Activated CD4-positive, alpha-beta T cell treated with anti-CD3 and anti-CD28 coated beads, Interleukin-2, Interleukin-4, amounts not matched to agents 100 ng/mL and 50 ng/mL, durations not matched to agents 16 hours and 8 hours (primary cell): ENCODE results near the gene CPNE8.

Source experiments
- DNase-seq: peaks from one replicate; pipeline ENCODE4 v3.0.0-alpha.2; 2020; ENCODE audit warnings: low spot score

CPNE8 gene

GRCh38 chr12:38629064-38629463, 276.3 kb downstream of the CPNE8 start:
- DNase-seq: no peak

DNA sequence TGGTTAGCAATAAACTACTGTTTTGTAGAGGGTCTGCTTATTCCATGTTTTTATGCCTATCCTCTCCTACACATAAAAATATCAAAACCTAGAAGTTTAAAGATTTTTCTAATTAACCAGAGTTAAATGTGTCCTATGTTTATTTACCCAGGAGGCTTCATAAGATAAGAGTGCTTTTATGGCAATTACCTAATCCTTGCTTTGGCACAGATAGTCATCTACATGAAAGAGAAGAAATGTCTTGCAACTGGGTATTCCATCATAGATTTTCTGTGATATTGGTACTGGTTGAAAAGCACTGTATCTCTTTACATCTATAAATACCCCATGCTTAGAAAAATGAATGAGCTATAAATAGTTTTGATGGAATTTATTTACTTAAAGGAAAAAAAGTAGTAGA, 277.1 kb downstream of the CPNE8 start:
- DNase-seq: no peak

- no peak for DNase-seq
Observed at GRCh38 chr12:38625306-38625705, 280.1 kb downstream of the CPNE8 start.

DNA sequence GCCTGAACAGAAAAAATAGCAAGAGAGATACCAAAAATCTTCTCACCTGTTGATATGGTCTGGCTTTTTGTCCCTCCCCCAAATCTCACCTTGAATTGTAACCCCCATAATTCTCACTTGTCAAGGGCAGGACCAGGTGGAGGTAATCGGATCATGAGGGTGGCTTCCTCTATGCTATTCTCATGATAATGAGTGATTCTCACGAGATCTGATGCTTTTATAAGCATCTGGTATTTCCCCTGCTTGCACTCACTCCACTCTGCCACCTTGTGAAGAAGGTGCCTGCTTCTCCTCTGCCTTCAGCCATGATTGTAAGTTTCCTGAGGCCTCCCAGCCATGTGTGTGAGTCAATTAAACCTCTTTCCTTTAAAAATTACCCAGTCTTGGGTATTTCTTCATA, 291.2 kb downstream of the CPNE8 start:
- DNase-seq: no peak

DNA sequence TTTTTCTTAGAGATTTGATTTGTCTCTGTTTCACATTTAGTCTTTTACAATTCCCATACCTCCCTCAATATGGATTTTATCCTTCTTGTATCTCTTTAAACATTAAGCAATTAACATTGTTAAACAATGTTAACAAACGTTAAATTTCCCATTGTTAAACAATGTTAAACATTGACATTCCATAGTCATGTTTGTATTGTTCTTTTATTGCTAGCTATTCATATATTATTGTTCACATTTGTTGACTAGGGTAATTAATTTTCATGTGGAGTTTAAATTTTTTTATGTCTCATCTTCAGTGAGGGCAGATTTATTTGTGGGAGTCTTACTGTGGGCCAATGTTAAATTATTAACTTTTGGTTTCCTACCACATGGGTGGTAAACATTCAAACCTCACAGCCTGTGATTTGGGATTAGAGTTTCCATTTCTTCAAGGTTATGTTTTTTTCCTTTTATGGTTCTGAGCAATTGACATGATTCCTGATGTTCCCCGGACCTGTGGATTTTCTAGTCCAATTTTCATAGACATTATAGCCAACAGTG, 294.5 kb downstream of the CPNE8 start:
- DNase-seq: no peak

DNA sequence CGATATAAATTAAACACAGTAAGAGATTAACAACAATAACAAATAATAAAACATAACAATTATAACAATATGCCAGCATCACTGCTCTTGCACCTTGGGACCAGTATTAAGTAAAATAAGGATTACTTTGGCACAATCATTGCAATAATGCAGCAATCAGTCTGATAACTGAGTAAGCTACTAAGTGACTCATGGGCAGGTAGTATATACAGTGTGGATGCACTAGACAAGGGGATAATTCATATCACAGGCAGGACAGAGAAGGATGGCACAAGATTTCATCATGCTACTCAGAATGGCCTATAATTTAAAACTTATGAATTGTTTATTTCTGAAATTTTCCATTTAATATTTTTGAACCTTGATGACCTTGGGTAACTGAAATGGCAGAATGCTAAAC, 298.1 kb downstream of the CPNE8 start:
- no peak for DNase-seq
